Measurements from ENCODE around the gene MYO5A.

MYO5A gene

GRCh38 chr15:52558196-52558595 is 29.5 kb upstream of the MYO5A start:
- TF ChIP-seq, protein P1, sequence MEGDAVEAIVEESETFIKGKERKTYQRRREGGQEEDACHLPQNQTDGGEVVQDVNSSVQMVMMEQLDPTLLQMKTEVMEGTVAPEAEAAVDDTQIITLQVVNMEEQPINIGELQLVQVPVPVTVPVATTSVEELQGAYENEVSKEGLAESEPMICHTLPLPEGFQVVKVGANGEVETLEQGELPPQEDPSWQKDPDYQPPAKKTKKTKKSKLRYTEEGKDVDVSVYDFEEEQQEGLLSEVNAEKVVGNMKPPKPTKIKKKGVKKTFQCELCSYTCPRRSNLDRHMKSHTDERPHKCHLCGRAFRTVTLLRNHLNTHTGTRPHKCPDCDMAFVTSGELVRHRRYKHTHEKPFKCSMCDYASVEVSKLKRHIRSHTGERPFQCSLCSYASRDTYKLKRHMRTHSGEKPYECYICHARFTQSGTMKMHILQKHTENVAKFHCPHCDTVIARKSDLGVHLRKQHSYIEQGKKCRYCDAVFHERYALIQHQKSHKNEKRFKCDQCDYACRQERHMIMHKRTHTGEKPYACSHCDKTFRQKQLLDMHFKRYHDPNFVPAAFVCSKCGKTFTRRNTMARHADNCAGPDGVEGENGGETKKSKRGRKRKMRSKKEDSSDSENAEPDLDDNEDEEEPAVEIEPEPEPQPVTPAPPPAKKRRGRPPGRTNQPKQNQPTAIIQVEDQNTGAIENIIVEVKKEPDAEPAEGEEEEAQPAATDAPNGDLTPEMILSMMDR (IDR thresholded peaks at IDR 0.05; ENCODE audit: insufficient read depth, low read length), result no peak
- Histone ChIP-seq H3K27me3 (ENCODE audit: insufficient read depth, poor library complexity, severe bottlenecking) (no peaks in the 10 kb centered on the region), H3K27ac (replicated peaks) (peak overlapping the region; percentile 28), H3K4me3 (replicated peaks; ENCODE audit: insufficient read depth, low read length) (no peak overlapping the region)
- DNase-seq (ENCODE audit: low read depth in 1 of 2, low spot score in 1 of 2), result no peak

DNA sequence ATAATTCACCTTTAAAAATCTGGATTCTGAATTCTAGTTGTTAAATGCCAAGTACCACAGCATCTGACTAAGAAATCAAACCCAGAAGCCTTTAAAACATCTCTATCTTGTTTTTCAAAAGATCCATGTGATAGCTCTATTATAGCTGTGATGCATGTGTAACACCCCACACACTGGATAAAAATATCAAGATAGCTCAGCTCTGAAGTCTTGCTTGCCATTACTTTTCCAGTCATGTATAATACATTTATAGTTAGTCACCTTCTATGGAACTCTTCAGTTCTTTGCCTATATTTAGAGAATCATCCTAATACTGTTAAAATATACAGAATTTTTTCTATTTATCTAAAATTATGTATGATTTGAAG is 28.6 kb upstream of the MYO5A start:
- no peak for DNase-seq (ENCODE audit: low read depth in 1 of 2, low spot score in 1 of 2)
- no peaks in the 10 kb centered on the region for H3K27me3 ChIP-seq (ENCODE audit: insufficient read depth, poor library complexity, severe bottlenecking)
- peak overlapping the region; percentile 25 for H3K27ac ChIP-seq (replicated peaks)
- TF ChIP-seq POLR2AphosphoS5 (IDR thresholded peaks at IDR 0.05; ENCODE audit: low read depth) (no peak), SPI1 (IDR thresholded peaks at IDR 0.05; ENCODE audit: borderline replicate concordance, low read depth) (no peak), GABPA (IDR thresholded peaks at IDR 0.05; ENCODE audit: low read depth) (no peak)
- TF ChIP-seq, protein P1 (IDR thresholded peaks at IDR 0.05; ENCODE audit: insufficient read depth, low read length), result no peak
- TF ChIP-seq, protein P2, sequence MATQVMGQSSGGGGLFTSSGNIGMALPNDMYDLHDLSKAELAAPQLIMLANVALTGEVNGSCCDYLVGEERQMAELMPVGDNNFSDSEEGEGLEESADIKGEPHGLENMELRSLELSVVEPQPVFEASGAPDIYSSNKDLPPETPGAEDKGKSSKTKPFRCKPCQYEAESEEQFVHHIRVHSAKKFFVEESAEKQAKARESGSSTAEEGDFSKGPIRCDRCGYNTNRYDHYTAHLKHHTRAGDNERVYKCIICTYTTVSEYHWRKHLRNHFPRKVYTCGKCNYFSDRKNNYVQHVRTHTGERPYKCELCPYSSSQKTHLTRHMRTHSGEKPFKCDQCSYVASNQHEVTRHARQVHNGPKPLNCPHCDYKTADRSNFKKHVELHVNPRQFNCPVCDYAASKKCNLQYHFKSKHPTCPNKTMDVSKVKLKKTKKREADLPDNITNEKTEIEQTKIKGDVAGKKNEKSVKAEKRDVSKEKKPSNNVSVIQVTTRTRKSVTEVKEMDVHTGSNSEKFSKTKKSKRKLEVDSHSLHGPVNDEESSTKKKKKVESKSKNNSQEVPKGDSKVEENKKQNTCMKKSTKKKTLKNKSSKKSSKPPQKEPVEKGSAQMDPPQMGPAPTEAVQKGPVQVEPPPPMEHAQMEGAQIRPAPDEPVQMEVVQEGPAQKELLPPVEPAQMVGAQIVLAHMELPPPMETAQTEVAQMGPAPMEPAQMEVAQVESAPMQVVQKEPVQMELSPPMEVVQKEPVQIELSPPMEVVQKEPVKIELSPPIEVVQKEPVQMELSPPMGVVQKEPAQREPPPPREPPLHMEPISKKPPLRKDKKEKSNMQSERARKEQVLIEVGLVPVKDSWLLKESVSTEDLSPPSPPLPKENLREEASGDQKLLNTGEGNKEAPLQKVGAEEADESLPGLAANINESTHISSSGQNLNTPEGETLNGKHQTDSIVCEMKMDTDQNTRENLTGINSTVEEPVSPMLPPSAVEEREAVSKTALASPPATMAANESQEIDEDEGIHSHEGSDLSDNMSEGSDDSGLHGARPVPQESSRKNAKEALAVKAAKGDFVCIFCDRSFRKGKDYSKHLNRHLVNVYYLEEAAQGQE (IDR thresholded peaks at IDR 0.05; ENCODE audit: insufficient replicate concordance, low read depth), result no peak
- H3K4me3 ChIP-seq (replicated peaks; ENCODE audit: insufficient read depth, low read length), result no peak overlapping the region

DNA sequence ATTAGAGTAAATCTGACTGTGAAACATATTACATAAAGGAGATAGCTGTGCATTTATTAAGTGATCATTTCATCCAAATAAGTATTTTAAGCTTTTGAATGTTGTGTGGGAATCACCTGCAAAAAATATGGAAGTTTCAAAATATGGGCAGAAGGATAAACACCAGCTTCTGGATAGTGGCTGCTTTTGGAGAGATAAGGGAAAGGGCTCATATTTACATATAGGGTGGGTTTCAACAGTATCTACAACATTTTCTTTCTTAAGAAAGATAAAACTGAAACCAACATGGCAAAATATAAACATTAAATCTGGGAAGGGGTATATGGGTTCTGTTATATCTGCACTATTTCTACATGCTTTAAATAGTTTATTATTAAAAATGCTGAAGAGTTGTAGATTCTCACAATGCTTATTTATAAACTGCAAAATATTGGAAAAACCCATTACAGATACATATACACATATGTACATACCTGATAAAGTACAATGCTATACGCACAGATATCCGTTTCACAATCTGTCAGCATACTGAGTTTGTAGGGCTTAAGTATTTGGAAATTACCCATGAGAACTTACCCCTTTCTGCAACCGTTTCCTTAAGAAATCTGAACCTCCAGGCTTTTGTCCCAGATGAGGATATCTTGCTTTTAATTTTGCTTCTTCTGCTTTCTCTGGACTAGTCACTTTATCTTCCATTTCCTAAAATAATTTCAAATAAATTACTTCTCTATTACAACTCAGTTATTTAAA is 28.0 kb upstream of the MYO5A start:
- Histone ChIP-seq H3K27ac (replicated peaks) (peak overlapping the region; percentile 29), H3K27me3 (ENCODE audit: insufficient read depth, poor library complexity, severe bottlenecking) (no peaks in the 10 kb centered on the region), H3K4me3 (replicated peaks; ENCODE audit: insufficient read depth, low read length) (no peak overlapping the region)
- DNase-seq (ENCODE audit: low read depth in 1 of 2, low spot score in 1 of 2), result no peak
- no peak for TF ChIP-seq GABPA (IDR thresholded peaks at IDR 0.05; ENCODE audit: low read depth)
- TF ChIP-seq, protein P1 (IDR thresholded peaks at IDR 0.05; ENCODE audit: insufficient read depth, low read length), result no peak
- TF ChIP-seq SPI1 (IDR thresholded peaks at IDR 0.05; ENCODE audit: borderline replicate concordance, low read depth), result no peak
- TF ChIP-seq, protein P2 (IDR thresholded peaks at IDR 0.05; ENCODE audit: insufficient replicate concordance, low read depth), result no peak
- TF ChIP-seq POLR2AphosphoS5 (IDR thresholded peaks at IDR 0.05; ENCODE audit: low read depth), result no peak

GRCh38 chr15:52552303-52552702 is 23.6 kb upstream of the MYO5A start:
- H3K4me3 ChIP-seq (replicated peaks; ENCODE audit: insufficient read depth, low read length), result no peak overlapping the region
- peak in 1 of 2 experiments; percentile 73 for DNase-seq (ENCODE audit: low read depth in 1 of 2, low spot score in 1 of 2)
- no peaks in the 10 kb centered on the region for H3K27me3 ChIP-seq (ENCODE audit: insufficient read depth, poor library complexity, severe bottlenecking)
- TF ChIP-seq, protein P1 (IDR thresholded peaks at IDR 0.05; ENCODE audit: insufficient read depth, low read length), result no peak
- TF ChIP-seq, protein P2 (IDR thresholded peaks at IDR 0.05; ENCODE audit: insufficient replicate concordance, low read depth), result no peak
- no peak for TF ChIP-seq SPI1 (IDR thresholded peaks at IDR 0.05; ENCODE audit: borderline replicate concordance, low read depth)
- peak overlapping the region; percentile 71 for H3K27ac ChIP-seq (replicated peaks)
